T-helper 2 cell treated with Interferon-gamma antibody and Interleukin-4, amounts not matched to agents 5 μg/mL and 100 μg/mL, for 36 hours (primary cell): ENCODE data around the gene OR10A6.

Source experiments
- DNase-seq: peaks from one replicate; pipeline ENCODE4 v3.0.0; 2021; ENCODE audit warnings: low spot score
- H3K27ac Mint-ChIP-seq: one replicate; pipeline ENCODE4 v1.8.0; 2021; ENCODE audit warnings: mild to moderate bottlenecking, mixed read lengths
- H3K27me3 Mint-ChIP-seq: one replicate; pipeline ENCODE4 v1.8.0; 2021; ENCODE audit warnings: low read depth, mixed read lengths
- H3K36me3 Mint-ChIP-seq: one replicate; pipeline ENCODE4 v1.8.0; 2021; ENCODE audit warnings: low read depth, mixed read lengths
- H3K4me1 Mint-ChIP-seq: one replicate; pipeline ENCODE4 v1.8.0; 2021; ENCODE audit warnings: low read depth, mixed read lengths
- H3K4me3 Mint-ChIP-seq: one replicate; pipeline ENCODE4 v1.8.0; 2022; ENCODE audit warnings: mild to moderate bottlenecking, moderate library complexity, mixed read lengths
- H3K9me3 Mint-ChIP-seq: one replicate; pipeline ENCODE4 v1.8.0; 2021; ENCODE audit warnings: mixed read lengths

OR10A6 gene

DNA sequence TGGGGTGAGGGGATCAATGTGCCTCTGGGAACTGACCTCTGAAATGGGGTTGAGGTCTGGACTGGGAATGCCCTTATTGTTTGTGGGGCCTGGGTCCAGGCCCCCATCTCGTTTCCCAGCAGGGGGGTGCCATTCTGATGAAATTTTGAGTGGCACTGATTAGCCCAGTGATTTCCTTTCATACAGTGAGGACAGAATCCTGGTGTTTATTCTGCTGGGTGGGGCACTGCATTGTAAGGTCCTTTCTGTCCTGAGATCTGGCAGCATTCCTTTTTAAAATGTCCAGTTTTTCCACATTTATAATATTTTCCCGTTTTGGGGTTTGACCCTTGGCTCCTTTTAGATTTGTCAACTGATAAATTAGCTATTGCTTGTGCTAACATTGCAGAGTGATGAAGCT is 27.1 kb downstream of the OR10A6 start:
- peaks cover 11% of the 10 kb centered on the region for H3K27me3 Mint-ChIP-seq
- H3K4me1 Mint-ChIP-seq, result no peaks in the 10 kb centered on the region
- H3K9me3 Mint-ChIP-seq, result no peaks in the 10 kb centered on the region
- H3K27ac Mint-ChIP-seq, result no peak overlapping the region
- no peak for DNase-seq
- no peak overlapping the region for H3K4me3 Mint-ChIP-seq
- H3K36me3 Mint-ChIP-seq, result no peaks in the 10 kb centered on the region

DNA sequence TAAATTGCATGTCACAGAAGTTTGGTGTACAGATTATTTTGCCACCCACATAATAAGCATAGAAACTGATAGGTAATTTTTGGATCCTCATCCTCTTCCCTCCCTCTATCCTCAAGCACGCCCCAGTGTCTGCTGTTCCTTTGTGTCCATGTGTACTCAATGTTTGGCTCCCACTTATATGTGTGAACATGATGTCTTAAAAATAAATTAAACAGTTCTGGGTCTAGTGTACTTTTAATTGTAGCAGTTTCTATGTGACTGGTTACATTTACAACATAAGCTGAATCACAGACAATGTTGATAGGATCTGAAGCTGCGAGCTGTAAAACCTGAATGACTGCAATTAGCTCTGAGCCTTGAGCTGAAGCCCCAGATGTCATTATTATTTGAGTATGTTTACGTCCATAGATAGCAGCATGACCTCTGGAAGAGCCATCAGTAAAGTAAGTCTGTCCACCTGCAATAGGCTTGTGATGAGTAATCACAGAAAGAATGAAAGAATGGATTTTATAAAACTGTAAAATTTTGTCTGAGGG is 29.7 kb downstream of the OR10A6 start:
- no peak overlapping the region for H3K4me3 Mint-ChIP-seq
- H3K36me3 Mint-ChIP-seq, result no peaks in the 10 kb centered on the region
- H3K9me3 Mint-ChIP-seq, result no peaks in the 10 kb centered on the region
- no peak overlapping the region for H3K27ac Mint-ChIP-seq
- H3K27me3 Mint-ChIP-seq, result peaks cover 8% of the 10 kb centered on the region
- no peak for DNase-seq
- no peaks in the 10 kb centered on the region for H3K4me1 Mint-ChIP-seq

DNA sequence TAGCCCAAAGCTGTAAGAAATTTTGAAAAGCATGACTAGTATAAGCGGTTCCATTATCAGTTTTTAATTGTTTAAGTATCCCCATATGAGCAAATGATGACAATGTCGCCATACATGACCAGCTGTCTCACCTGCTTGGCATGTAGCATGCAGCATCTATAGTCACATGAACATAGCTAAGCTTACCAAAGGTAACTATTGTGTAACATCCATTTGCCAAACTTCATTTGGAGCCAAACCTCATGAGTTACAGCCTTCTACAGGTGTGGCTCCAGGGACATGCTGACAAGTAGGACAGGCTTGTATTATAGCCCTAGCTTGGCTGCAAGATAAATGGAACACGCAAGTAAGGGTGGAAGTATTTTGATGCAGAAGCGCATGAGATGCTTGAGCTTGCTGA is 30.4 kb downstream of the OR10A6 start:
- no peaks in the 10 kb centered on the region for H3K9me3 Mint-ChIP-seq
- DNase-seq, result no peak
- H3K27ac Mint-ChIP-seq, result no peak overlapping the region
- H3K36me3 Mint-ChIP-seq, result no peaks in the 10 kb centered on the region
- no peak overlapping the region for H3K4me3 Mint-ChIP-seq
- no peaks in the 10 kb centered on the region for H3K4me1 Mint-ChIP-seq
- H3K27me3 Mint-ChIP-seq, result peaks cover 5% of the 10 kb centered on the region

DNA sequence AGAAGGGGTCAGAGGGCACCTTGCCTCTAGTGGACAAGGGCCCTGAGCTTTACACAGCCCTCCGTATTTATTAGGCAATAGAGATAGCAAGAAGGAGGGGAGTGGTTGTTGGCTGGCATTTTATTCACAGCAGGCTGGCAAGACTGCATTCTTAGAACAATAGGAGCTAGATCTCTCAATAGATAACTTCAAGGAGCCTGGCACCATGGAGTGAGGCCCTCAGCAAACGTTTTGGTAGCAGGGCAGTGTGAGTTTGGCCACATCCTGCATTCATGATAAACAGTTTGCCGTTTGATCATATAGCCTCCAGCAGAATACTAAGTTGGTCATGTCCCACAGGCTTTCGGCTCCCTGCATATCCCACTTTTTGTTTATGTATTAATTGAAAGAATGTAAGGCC is 31.6 kb downstream of the OR10A6 start:
- H3K4me1 Mint-ChIP-seq, result no peaks in the 10 kb centered on the region
- H3K36me3 Mint-ChIP-seq, result no peaks in the 10 kb centered on the region
- no peaks in the 10 kb centered on the region for H3K9me3 Mint-ChIP-seq
- H3K27me3 Mint-ChIP-seq, result peaks cover 3% of the 10 kb centered on the region
- H3K27ac Mint-ChIP-seq, result no peak overlapping the region
- no peak overlapping the region for H3K4me3 Mint-ChIP-seq
- DNase-seq, result no peak

DNA sequence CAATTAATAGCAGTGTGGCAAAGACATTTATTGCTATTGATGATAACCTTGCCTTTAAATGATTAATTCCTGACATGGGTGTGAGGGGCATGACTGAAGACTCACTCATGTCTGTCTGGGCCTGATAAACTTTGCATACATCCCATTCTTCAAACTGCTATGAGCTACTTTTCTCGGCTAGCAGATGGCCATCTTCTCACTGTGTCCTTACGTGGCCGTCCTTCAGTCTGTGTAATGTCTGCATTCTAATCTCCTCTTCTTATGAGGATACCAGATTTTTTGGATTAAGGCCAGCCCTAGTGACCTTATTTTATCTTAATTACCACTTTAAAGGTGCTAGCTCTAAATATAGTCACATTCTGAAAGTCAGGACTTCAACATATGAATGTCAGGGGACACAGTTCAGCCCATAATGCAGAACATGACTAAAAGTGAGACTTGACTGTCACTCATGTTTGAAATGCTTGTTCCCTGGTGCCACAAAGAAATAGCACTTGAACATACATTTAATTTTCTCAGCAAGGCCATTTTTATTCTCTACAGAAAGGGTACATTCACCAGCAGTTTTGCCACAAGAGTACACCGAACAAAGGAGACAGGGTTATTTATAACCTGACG is 32.3 kb downstream of the OR10A6 start:
- no peaks in the 10 kb centered on the region for H3K4me1 Mint-ChIP-seq
- peaks cover 3% of the 10 kb centered on the region for H3K27me3 Mint-ChIP-seq
- H3K36me3 Mint-ChIP-seq, result no peaks in the 10 kb centered on the region
- no peak overlapping the region for H3K27ac Mint-ChIP-seq
- no peak overlapping the region for H3K4me3 Mint-ChIP-seq
- H3K9me3 Mint-ChIP-seq, result no peaks in the 10 kb centered on the region
- no peak for DNase-seq

DNA sequence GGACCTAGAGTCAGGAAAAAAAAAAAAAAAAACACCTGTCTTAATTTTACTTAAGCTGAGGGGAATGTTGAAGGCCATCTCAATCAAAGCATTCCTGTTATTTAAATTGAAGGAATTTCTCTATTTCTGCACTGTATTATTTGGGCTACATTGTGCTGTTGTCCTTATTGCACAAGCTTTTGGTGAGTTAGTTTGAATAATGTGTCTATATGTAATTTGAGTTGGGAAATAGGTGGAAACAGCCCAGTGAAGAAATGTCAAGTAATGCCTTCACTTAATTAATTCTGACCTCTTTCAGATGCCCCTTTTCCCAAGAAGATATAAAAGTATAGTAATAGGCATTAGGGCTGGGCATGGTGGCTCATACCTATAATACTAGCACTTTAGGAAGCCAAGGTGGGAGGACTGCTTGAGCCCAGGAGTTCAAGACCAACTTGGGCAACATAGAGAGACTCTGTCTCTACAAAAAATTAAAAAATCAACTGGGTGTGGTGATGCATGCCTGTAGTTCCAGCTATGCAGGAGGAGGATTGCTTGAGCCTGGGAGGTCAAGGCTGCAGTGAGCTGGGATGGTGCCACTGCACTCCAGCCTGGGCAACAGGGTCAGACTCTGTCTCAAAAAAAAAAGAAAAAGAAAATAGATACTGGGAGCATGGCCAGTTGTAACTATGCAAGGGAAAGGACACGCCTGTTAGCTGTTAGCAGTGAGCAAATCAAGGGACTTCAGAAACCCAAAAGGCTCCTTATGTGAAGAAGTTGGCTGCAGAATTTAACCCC is 34.9 kb downstream of the OR10A6 start:
- Mint-ChIP-seq H3K36me3 (no peaks in the 10 kb centered on the region), H3K27me3 (no peaks in the 10 kb centered on the region), H3K4me3 (no peak overlapping the region), H3K27ac (no peak overlapping the region), H3K9me3 (no peaks in the 10 kb centered on the region), H3K4me1 (peaks cover 3% of the 10 kb centered on the region)
- no peak for DNase-seq

DNA sequence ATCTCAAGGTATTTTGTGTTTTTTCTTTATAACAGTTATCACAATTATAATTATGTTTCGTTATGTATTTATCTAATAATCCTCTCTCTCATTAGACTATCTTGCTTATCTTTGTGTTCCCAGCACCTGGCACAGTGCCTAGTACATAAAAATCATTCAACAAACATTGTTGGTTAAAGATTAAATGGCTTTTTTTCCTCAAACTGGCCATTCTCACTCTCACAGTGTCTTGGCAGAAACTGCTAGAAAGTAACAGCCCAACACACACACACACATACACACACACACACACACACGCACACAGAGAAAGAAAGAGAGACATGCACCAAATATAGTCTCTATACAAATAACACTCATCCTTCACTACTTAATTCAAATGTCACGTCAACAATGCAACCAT is 36.8 kb downstream of the OR10A6 start:
- no peaks in the 10 kb centered on the region for H3K36me3 Mint-ChIP-seq
- H3K9me3 Mint-ChIP-seq, result no peaks in the 10 kb centered on the region
- no peak overlapping the region for H3K27ac Mint-ChIP-seq
- peaks cover 5% of the 10 kb centered on the region for H3K27me3 Mint-ChIP-seq
- no peak overlapping the region for H3K4me3 Mint-ChIP-seq
- peaks cover 3% of the 10 kb centered on the region for H3K4me1 Mint-ChIP-seq
- no peak for DNase-seq

DNA sequence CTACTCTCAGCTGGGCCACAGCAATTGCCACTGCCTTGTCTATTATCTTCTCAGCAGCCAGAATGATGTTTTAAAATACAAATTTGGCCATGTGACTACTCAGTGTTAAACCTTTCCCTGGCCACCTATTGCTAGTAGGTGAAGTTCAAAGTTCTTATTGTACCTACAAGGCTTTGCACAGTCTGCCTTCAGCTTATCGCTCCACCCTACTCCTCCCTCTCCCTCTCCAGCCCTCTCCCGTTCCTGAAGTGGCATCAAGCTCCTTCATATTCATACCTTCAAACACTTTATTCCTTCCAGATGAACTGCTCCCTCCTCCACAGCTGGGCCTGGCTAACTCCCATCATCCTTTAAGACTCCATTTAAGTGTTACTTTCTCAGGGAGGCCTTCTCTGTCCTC is 37.3 kb downstream of the OR10A6 start:
- Mint-ChIP-seq H3K4me3 (no peak overlapping the region), H3K9me3 (no peaks in the 10 kb centered on the region), H3K27ac (no peak overlapping the region), H3K27me3 (peaks cover 5% of the 10 kb centered on the region), H3K36me3 (no peaks in the 10 kb centered on the region), H3K4me1 (peaks cover 3% of the 10 kb centered on the region)
- DNase-seq, result no peak

DNA sequence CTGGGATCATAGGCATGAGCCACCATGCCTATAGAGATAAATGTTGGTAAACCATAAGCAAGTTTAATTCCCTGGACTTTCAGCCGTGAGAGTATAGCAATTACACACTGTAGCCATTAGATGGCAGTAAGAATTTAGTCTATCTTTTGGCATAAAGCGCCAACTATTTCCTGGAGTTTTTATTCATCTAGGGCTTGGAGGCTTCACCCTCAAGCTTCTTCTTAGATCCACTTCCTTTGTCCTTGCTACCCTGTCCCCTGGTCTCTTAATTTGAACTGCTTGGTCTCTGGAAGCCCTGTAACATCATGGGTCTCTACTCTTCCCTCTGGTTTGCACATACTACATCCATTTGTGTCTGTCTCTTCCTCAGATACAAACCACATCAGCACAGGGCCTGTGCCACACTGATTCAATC is 38.2 kb downstream of the OR10A6 start:
- H3K27me3 Mint-ChIP-seq, result peaks cover 5% of the 10 kb centered on the region
- no peak overlapping the region for H3K27ac Mint-ChIP-seq
- H3K36me3 Mint-ChIP-seq, result no peaks in the 10 kb centered on the region
- peaks cover 3% of the 10 kb centered on the region for H3K4me1 Mint-ChIP-seq
- no peak overlapping the region for H3K4me3 Mint-ChIP-seq
- no peaks in the 10 kb centered on the region for H3K9me3 Mint-ChIP-seq
- no peak for DNase-seq

DNA sequence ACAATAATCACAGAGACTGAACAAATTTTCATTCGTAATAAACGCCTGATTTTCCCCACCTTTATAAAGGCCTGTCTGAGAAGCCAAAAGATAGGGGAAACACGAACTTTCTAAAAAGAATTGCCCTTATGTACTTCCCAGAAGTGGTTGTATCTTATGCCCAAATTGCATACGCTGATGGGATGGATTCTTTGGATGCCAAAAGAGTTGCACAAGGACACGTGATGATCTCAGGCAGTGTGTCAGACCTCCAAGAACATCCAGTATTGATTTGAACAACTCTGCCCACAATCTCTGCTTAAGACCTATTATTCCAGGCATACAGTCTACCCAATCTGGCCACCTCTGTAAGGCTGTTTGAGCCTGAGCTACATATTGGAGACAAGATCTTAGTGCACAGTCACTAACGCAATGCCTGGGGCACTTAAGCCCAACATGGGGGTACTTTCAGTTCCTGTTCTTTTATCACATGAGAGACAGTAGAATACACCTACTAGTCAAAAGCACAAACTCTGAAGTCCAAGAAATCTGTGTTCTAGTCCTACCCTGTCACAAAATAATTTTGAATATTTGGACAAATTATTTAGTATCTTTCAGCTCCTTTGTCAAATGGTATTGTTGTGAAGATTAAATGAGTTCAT is 38.9 kb downstream of the OR10A6 start:
- Mint-ChIP-seq H3K9me3 (no peaks in the 10 kb centered on the region), H3K27me3 (peaks cover 5% of the 10 kb centered on the region), H3K4me3 (no peak overlapping the region), H3K36me3 (no peaks in the 10 kb centered on the region), H3K27ac (no peak overlapping the region), H3K4me1 (peaks cover 3% of the 10 kb centered on the region)
- no peak for DNase-seq

DNA sequence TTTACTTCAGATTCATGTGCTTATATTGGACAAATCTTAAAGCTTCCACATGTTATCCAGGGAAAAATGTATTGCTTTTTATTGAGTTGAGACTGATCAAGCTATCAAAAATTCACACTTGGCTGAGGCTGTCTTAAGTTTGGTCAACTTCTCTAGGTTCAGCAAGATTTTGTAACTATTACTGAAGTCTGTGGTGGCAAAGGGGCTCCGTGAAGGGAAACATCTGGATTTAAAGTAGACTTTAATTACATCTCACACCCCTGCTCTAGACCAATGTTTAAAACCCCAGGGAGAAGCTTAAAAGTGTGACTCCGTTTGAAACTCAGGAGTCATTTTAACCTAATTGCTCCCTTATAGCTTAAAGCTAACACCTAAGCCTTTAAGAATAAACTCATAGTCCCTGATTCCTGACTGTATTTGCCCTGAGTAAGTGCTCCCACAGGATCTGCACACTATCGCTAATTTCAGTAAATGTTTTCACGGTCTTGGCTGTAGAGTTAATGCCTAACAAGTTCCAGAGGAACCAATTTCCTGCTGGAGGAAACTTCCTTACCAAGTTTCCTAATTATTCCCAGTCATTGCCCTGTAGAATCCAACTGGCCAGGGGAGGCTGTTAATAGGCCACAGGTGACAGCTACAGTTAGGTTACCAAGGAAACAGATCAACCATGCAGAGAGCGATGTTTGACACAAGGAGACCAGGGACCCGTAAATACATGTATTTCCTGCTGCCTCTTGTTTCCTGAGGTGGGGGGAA is 40.5 kb downstream of the OR10A6 start:
- no peak for DNase-seq
- Mint-ChIP-seq H3K4me1 (peaks cover 3% of the 10 kb centered on the region), H3K36me3 (no peaks in the 10 kb centered on the region), H3K27me3 (peaks cover 5% of the 10 kb centered on the region), H3K9me3 (no peaks in the 10 kb centered on the region), H3K27ac (no peak overlapping the region), H3K4me3 (no peak overlapping the region)

DNA sequence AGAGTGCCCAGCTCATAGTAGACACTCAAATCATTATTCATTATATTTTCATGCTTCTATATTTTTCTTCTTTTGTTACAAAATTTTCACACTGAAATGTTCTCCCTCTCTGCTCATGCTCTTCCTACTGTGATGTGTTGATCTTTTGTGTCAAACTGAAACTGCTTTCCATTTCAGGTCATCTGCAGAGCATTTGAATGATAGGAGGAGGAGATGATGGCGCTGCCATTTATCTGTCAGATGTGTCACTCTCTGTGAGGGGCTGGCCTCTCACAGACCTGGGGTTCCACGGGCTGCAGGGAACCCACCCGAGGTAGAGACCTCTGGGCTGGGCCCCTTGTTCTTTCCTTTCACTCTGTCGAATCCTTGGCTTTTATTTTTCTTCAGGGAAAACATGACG is 41.1 kb downstream of the OR10A6 start:
- H3K27me3 Mint-ChIP-seq, result peaks cover 5% of the 10 kb centered on the region
- H3K9me3 Mint-ChIP-seq, result no peaks in the 10 kb centered on the region
- DNase-seq, result no peak
- H3K27ac Mint-ChIP-seq, result no peak overlapping the region
- H3K4me1 Mint-ChIP-seq, result peaks cover 3% of the 10 kb centered on the region
- no peaks in the 10 kb centered on the region for H3K36me3 Mint-ChIP-seq
- H3K4me3 Mint-ChIP-seq, result no peak overlapping the region

DNA sequence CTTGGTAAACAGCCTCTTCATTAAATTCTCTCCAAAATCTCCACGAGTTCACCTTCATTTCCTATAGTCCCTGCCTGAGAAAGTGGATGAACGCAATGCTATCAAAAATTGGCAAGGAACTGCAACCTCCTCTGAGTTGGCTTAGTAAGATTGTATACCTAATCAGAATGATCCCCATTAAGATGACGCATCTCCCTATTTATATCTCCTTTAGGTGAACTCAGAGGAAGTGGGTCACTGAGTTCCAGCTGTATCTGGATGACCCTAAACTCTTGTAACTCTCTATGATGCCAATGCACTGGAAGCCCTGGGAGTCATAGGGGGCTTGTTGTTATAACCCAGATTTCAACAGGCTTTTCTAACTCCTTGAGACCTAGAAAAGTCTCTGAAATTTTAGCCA is 48.2 kb downstream of the OR10A6 start:
- no peak for DNase-seq
- Mint-ChIP-seq H3K27me3 (no peaks in the 10 kb centered on the region), H3K4me1 (no peaks in the 10 kb centered on the region), H3K36me3 (no peaks in the 10 kb centered on the region), H3K9me3 (no peaks in the 10 kb centered on the region), H3K4me3 (no peak overlapping the region), H3K27ac (no peak overlapping the region)
